ENCODE data around the gene C1orf210.

DNA sequence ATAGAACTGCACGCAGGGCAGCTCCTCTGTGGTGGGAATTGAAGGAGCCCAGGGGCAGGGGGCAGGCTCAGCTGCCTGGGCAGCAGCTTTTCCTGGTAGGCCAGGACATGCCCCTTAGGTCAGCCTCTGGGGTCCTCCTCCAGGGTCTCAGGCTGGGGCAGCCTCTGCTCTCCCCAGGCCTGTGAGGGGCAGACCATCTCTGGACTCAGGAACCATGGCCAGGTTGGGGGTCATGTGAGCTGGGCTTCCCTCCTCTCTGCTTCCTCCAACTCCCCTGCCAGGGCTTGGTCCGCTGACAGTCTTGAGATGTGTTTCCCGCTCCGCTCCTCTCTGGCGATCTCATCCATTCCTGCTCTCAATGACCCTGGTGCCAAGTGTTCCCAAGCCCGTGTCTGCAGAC is 5.7 kb downstream of the C1orf210 start:
- no peak for TF ChIP-seq CTCF (IDR thresholded peaks at IDR 0.05)
- TF ChIP-seq POLR2A (IDR thresholded peaks at IDR 0.05): no peak
